K562 (cell line): ENCODE measurements around the gene MAP10. TPM values are rescaled to one million over a fixed set of nuclear protein-coding genes. Genes with fewer than 3 reads are reported as not detected.

Source experiments
- BRF2 ChIP-seq: IDR thresholded peaks from 3 replicates; pipeline ENCODE4 v1.6.1; 2011; ENCODE audit warnings: borderline replicate concordance, mild to moderate bottlenecking; ENCODE audit not compliant: insufficient read length, insufficient read depth
- CBFA2T3 ChIP-seq: fragments of 450-650 bp; IDR thresholded peaks from 2 replicates; pipeline ENCODE4 v1.6.1; 2017
- CREB1 ChIP-seq, 2 experiments: sonication (generic) in 1 of 2; formaldehyde crosslinking in 1 of 2; IDR thresholded peaks; 2 replicates each; pipeline versions ENCODE4 v1.6.1 to v1.8.0; 2012 to 2022; ENCODE audit warnings: inconsistent platforms in 1 of 2, mild to moderate bottlenecking in 1 of 2, missing genetic modification reagents in 1 of 2, moderate library complexity in 1 of 2
- CTCFL ChIP-seq: IDR thresholded peaks from 2 replicates; pipeline ENCODE4 v1.6.1; 2011; ENCODE audit warnings: borderline replicate concordance, low read depth, mild to moderate bottlenecking, moderate library complexity, low read length; ENCODE audit not compliant: insufficient read depth, poor library complexity, severe bottlenecking
- DIDO1 ChIP-seq: fragments of 450-650 bp; IDR thresholded peaks from 2 replicates; pipeline ENCODE4 v1.6.1; 2016; ENCODE audit warnings: low read depth, missing biosample characterization, missing genetic modification characterization
- IRF2 ChIP-seq: sonication (generic); formaldehyde crosslinking; IDR thresholded peaks from 2 replicates; pipeline ENCODE4 v1.8.1; 2022; ENCODE audit warnings: mild to moderate bottlenecking, missing genetic modification reagents
- KLF6 ChIP-seq: fragments of 250-450 bp; sonication (Bioruptor Pico); IDR thresholded peaks from 2 replicates; pipeline ENCODE4 v1.4.0; 2020; ENCODE audit warnings: mild to moderate bottlenecking, moderate library complexity, borderline replicate concordance
- MCM7 ChIP-seq, 2 experiments: fragments of 450-650 bp; IDR thresholded peaks; 2 replicates each; pipeline ENCODE4 v1.6.1; 2016 to 2018
- MECOM ChIP-seq: fragments of 250-450 bp; sonication (Bioruptor Pico); IDR thresholded peaks from 2 replicates; pipeline ENCODE4 v1.8.0; 2022; ENCODE audit warnings: inconsistent platforms
- NCOA1 ChIP-seq: fragments of 450-650 bp; IDR thresholded peaks from 2 replicates; pipeline ENCODE4 v1.6.1; 2016; ENCODE audit warnings: low read depth
- NELFE ChIP-seq: IDR thresholded peaks from 2 replicates; pipeline ENCODE4 v1.6.1; 2011; ENCODE audit warnings: mild to moderate bottlenecking; ENCODE audit not compliant: insufficient read depth, insufficient read length
- RBM15 ChIP-seq: fragments of 200-400 bp; formaldehyde crosslinking; IDR thresholded peaks from 2 replicates; pipeline ENCODE4 v1.6.1; 2018; ENCODE audit warnings: mild to moderate bottlenecking, low read length, moderate library complexity; ENCODE audit not compliant: insufficient read depth
- RHOXF2B ChIP-seq: fragments of 250-450 bp; sonication (Bioruptor Pico); conservative IDR thresholded peaks from 2 replicates; pipeline ENCODE4 v1.5.1; 2021
- SIN3A ChIP-seq, 2 experiments: fragments of 150-350 bp in 1 of 2; IDR thresholded peaks; 2 replicates each; pipeline ENCODE4 v1.6.1; 2011 to 2016; ENCODE audit warnings: borderline replicate concordance in 2 of 2, low read depth in 2 of 2, low read length in 2 of 2, mild to moderate bottlenecking in 2 of 2, moderate library complexity in 2 of 2; ENCODE audit not compliant: control insufficient read depth in 1 of 2
- SMAD1 ChIP-seq: fragments of 150-350 bp; IDR thresholded peaks from 2 replicates; pipeline ENCODE4 v1.6.1; 2014; ENCODE audit warnings: low read length, low read depth; ENCODE audit not compliant: partially characterized antibody
- SP1 ChIP-seq: sonication (generic); formaldehyde crosslinking; IDR thresholded peaks from 2 replicates; pipeline ENCODE4 v1.8.1; 2022; ENCODE audit warnings: mild to moderate bottlenecking, missing genetic modification reagents
- TBL1XR1 ChIP-seq, 2 experiments: IDR thresholded peaks; 2 replicates each; pipeline ENCODE4 v1.6.1; 2012; ENCODE audit warnings: improper control_type of control experiment in 2 of 2, low read length in 2 of 2, mild to moderate bottlenecking in 1 of 2
- TCF7 ChIP-seq: sonication (generic); IDR thresholded peaks from 2 replicates; pipeline ENCODE4 v1.6.1; 2016; ENCODE audit warnings: antibody characterized with exemption, borderline replicate concordance
- THRB ChIP-seq: fragments of 450-650 bp; formaldehyde crosslinking; conservative IDR thresholded peaks from 2 replicates; pipeline ENCODE4 v1.4.0; 2022; ENCODE audit warnings: mild to moderate bottlenecking, missing genetic modification characterization
- TRIM25 ChIP-seq: fragments of 450-650 bp; IDR thresholded peaks from 2 replicates; pipeline ENCODE4 v1.7.0; 2016; ENCODE audit warnings: borderline replicate concordance
- WHSC1 ChIP-seq: IDR thresholded peaks from one replicate; pipeline ENCODE4 v1.6.1; 2012; ENCODE audit warnings: low read length, control low read depth, inconsistent platforms
- ZNF431 ChIP-seq: sonication (generic); formaldehyde crosslinking; IDR thresholded peaks from 2 replicates; pipeline ENCODE4 v1.8.0; 2022; ENCODE audit warnings: mild to moderate bottlenecking, missing genetic modification reagents
- polyA plus RNA-seq, 8 experiments: library from polyadenylated mRNA; depleted of rRNA in 4 of 8; stranded (reverse) in 5 of 8; unstranded in 3 of 8; fragments of >200 nt; fragmentation: Nextera tagmentation in 2 of 8; fragmentation: Illumina TruSeq in 1 of 8; extraction: Ambion mirVana in 2 of 8; extraction: Trizol in 1 of 8; gene quantifications; 2 replicates each; pipeline versions ENCODE4 v1.2.1 to v1.2.3, GENCODE V29; 2011 to 2014; ENCODE audit warnings: inconsistent platforms in 1 of 8, missing spikeins in 1 of 8
- total RNA-seq, 7 experiments: library from RNA; depleted of rRNA in 6 of 7; stranded (reverse); fragments of >200 nt in 6 of 7; fragmentation: Illumina TruSeq in 2 of 7; extraction: Trizol in 2 of 7; gene quantifications; 2 replicates each; pipeline versions ENCODE4 v1.2.1 to v1.2.3, GENCODE V29; 2011 to 2021; ENCODE audit warnings: low replicate concordance in 1 of 7

MAP10 gene
- total and polyA plus RNA-seq, 9 of the 15 experiments (the other 6 are each of a cell fraction or from before 2014, with no cell fraction given), result 0.11 to 0.98 (median 0.69) TPM

GRCh38 chr1:232805269-232806185 lies at the start of gene MAP10 (continued):
- TF ChIP-seq BRF2 (no peak), MCM7 (IDR thresholded peaks at IDR 0.05) (no peak), CREB1 (IDR thresholded peaks at IDR 0.05) (no peak), CREB1 (CRISPR knock-in tag; IDR thresholded peaks at IDR 0.05) (no peak), SP1 (CRISPR knock-in tag) (no peak), CTCFL (no peak), TCF7 (no peak), KLF6 (CRISPR knock-in tag) (no peak), CBFA2T3 (no peak), TBL1XR1 (IDR thresholded peaks at IDR 0.05; ENCODE audit: low read length in 2 of 2) (no peak), RBM15 (no peak), THRB (CRISPR knock-in tag) (no peak), RHOXF2B (CRISPR knock-in tag) (no peak), NELFE (no peak), DIDO1 (tag) (no peak), TRIM25 (no peak), NCOA1 (no peak), WHSC1 (no peak), IRF2 (CRISPR knock-in tag) (no peak), MECOM (no peak), SIN3A (IDR thresholded peaks at IDR 0.05; ENCODE audit: borderline replicate concordance in 2 of 2, control insufficient read depth in 1 of 2, low read depth in 2 of 2, low read length in 2 of 2) (no peak; a peak in 1 of 4 replicates), ZNF431 (CRISPR knock-in tag) (no peak), SMAD1 (no peak)
